Limb (tissue), 2 donors: ENCODE measurements around the gene MAP3K14.
A peak's percentile ranks its signal among the peaks of the same experiment; 100 is the strongest.

ENCODE experiments used
- DNase-seq, 2 donors: peaks; one replicate each; pipeline ENCODE4 v3.0.0-alpha.2; 2016; ENCODE audit errors: extremely low spot score in 2 of 2

Gene MAP3K14

GRCh38 chr17:45238155-45238774 lies 78.6 kb downstream of the MAP3K14 start:
- no peak for DNase-seq

DNA sequence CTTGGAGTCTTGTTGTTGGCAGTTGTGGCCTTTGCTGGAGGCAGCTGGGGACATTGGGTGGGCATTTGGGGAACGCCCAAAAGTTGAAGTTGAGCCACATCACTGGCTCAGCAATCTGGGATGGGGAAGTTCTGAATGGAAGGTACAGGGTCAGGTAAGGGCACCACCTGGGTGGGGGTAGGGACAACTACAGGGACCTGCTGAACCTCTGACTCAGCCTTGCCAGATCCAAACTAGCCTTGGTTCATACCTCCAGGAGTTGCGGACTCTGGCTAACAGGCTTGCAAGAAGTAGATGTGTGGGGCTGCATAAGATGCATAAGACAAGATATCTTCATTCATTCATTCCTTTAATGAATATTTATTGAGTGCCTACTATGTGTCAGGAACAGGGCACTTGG lies 79.1 kb downstream of the MAP3K14 start:
- DNase-seq = no peak

DNA sequence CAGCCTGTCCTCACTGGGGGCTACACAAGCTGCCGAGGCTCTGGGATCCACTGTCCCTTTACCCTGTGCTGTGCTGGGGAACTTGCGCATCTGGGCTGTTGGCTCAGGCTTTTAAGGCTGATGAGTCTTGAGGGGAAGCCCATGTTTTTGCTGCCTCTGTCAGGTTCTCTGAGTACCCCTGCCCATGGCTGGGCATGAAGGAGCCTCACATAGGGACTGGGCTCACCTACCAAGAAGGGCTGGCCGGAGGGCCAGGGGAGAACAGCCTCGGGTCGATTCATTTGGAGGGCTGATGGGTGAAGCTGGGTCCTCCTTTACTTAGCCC lies 80.6 kb downstream of the MAP3K14 start:
- DNase-seq = no peak

DNA sequence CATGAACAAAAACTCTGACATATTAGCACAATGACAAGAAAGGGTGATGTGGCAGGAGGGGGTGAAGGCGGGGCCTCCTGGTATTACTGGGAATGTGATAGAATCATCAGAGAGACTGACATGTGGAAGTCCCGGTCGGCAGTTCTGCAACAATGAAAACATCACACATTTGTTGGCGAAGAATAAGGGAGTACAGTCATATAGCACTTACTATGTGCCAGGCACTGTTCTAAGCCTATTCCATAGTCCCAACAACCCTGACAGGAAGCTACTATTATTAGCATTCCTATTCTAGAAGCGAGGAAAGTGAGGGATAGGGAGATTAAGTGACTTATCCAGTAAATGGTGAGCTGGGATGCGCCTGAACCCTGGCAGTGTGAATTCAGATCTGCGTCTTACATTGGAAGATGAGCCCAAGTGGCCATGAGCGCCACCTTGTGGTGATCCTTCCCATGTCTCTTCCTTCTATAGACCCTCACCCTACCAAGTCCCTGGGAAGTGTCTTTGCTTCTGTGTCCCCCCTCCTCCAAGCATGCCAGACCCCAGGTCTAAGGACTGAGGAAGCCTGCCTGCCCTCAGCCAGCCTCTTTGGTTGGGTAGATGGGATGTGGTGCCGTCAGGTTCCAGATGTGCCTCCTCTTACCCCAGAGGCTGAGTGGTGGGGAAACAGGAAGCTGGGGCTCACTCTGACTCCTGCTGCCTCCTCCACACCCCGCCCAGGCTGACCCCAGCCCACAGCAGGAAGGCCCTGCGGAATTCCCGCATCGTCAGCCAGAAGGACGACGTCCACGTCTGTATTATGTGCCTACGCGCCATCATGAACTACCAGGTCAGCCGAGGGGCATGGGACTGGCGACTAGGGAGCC lies 81.2 kb downstream of the MAP3K14 start:
- peak in 1 of 2 donors; percentile 72 for DNase-seq

DNA sequence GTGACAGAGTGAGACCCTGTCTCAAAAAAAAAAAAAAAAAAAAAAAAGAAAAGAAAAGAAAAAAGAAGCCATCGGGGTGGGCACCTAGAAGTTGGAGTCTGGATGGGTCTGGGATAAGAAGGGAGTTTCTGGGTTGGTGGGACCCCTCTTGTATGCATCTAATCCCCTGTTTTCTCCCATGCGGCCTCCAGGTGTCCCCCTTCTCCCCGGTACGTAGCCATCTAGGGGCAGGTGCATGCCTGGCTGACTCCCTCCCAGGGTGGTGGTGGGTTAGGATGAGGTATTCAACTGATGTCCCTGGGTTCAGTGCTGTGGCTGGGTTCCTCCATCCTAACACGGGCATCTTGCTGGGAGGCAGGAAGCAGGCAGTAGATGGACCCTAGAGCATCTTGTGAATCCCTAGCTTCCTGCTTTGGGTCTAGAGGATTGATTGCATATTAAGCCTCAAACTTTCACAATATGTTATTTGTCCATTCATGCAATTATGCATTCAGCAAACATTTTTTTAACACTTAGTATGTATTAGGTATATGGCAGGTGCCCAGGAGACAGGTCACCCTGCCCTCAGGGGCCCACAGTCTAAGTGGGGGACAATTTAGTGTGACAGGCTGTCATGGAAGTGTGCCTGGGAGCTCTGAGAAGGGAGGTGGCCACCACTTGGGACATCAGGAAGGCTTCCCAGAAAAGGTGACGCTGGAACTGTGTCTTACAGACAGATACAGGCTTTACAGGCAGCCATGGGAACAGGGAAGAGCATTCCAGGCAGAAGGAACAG lies 82.0 kb downstream of the MAP3K14 start:
- DNase-seq = no peak

DNA sequence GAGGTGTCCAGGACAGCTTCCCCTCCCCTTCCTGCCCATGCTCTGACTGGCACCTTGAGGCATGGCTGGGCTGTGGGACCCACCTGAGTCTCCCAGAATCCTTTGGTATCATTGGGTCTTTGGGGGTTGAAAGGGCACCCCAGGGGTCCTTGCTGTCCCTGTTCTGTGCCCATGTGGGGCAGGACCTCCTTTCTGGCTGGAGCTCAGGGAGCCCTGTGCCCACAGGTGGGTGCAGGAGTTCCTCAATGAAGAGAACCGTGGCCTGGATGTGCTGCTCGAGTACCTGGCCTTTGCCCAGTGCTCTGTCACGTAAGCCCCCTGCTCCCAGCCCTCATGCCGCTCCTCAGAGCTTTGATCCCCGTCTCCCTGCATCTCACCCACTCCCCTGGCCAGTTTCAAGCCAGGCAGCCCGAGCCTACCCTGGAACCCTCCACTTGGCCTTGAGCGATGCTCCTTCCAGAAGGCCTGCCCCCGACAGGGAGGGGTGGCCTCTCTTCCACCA lies 83.3 kb downstream of the MAP3K14 start:
- no peak for DNase-seq

DNA sequence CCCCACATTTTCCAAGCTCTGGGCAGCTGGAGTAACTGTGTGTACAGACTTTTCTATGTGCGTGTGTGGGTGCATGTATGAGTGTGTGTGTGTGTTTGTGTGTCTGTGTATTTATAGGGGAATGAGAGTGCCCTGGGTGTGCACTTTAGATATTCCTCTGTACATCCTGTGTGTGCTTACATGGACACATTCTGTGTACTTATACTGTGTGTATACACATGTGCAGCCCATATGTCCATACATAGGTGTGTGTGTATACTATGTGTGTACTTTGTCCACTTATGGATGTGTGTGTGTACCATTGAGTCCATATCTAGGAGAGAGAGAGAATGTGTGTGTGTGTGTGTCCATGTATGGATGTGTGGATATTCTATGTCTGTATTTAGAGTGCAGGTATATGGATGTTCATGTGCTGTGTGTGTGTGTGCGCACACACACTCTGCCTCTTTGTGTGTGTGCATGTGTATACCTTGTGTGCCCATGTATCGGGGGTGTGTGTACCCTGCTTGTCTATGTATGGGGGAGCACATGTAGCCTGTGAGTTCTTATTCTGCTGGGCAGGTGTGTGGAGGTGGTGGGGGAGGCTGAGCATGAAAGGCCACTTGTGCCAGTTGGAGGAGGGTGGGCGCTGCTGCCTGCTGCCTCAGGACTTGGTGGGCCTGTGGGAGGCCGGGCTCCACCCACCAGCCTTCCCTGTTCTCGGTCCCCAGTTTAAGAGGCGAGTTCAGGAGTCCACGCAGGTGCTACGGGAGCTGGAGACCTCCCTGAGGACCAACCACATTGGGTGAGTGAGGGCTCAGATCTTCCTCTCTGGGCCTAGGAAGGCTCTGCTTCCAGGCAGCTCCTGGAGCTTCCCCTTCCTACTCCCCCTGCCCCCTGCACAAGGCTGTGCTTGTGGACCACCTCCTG lies 84.1 kb downstream of the MAP3K14 start:
- DNase-seq = no peak

DNA sequence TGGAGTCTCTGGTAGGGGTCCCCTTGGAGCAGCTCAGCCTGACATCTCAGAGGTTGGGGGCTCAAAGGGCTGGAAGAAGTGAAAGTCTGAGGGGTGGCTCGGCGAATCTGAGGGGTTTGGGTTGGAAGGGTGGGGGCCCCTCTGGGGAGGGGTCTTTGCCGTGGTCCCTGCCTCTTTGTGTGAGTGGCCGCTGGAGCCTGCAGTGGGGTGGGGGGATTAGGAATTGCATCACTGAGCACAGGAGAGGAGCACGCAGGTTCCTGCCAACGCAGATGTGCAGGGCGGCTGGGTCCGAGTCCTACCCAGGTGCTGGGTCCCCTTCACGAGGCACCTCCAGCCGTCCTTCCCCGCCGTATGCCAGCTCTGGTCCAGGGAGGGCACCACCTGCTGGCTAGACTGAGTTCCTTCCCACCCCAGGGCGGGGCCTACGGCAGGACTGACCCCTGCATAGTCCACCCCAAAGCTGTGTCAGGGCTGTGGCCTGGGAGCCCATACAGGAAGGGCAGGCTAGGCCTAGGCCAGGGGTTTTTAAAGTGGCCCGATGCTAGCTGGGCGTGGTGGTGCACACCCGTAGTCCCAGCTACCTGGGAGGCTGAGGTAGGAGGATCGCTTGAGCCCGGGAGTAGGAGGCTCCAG lies 85.2 kb downstream of the MAP3K14 start:
- DNase-seq = no peak

DNA sequence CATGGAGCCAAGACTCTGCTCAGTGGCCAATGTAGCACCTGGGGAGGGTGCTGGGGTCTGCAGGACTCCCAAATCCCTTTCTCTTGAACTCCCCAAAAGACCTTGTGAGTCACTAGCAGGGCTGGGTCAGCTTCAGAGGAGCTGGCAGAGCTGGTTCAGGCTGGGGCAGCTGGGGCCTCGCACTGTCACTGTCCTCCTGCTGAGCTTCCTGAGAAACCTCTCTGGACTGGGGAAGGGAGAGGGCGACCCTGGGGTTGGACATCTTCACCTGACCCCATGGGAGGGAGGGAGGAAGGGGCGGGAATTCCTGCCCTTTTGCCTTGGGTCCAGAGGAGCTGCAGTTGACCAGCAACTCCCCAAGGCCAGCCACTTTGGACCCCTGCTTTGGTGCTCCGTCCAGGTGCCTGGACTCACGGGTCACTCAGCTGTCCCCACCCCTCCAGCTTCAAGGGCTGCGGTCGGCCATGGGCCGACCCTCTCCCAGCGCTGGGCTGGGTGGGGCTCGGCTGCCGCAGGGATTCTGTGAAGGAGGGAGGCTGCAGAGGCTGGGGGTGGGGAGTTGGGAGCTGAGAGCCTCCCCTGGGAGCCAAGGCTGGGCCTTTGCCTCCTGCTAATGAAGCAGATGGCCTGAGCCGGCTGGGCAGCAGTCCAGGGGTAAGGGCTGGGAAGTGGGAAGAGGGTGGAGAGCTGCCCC lies 85.9 kb downstream of the MAP3K14 start:
- no peak for DNase-seq

- DNase-seq = no peak
Observed at GRCh38 chr17:45230410-45230786, 86.4 kb downstream of the MAP3K14 start.

DNA sequence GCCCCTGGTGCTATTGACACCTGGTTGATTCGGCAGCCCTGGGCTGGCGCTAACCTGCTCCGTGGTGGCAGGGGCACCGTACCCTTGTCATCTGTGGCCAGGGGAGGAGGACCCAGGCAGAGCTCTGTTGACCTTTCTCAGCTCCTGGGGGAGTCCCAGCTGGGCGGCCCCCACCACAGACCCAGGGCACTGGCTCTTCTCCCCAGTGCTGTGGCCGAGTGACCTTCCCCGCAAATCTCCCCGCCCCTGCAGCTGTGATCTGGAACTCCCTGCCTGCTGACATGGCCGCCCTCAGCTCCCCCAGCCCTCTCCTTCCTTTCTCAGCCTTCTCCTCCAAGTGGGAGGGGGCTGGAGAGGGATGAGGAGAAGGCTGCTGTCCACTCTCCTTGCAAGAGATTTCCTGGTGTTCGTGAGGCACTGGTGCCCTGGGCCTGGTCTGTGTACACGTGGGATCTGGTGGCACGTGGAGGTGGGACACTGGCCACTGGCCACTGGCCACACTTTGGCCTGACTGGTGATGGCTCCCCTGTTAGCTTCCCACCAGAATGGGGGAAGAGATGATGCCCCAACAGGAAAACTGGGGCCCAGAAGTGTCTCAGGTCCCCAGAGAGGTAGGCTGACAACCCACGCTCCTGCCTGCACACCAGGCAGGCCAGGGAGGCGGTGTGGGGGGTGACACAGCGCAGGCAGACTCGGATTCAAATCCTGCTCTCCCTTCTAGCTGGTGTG lies 87.0 kb downstream of the MAP3K14 start:
- DNase-seq = no peak

- peak in 1 of 2 donors; percentile 63 for DNase-seq
Observed at GRCh38 chr17:45228763-45229539, 87.9 kb downstream of the MAP3K14 start.

GRCh38 chr17:45227926-45228762 lies 88.7 kb downstream of the MAP3K14 start:
- no peak for DNase-seq

DNA sequence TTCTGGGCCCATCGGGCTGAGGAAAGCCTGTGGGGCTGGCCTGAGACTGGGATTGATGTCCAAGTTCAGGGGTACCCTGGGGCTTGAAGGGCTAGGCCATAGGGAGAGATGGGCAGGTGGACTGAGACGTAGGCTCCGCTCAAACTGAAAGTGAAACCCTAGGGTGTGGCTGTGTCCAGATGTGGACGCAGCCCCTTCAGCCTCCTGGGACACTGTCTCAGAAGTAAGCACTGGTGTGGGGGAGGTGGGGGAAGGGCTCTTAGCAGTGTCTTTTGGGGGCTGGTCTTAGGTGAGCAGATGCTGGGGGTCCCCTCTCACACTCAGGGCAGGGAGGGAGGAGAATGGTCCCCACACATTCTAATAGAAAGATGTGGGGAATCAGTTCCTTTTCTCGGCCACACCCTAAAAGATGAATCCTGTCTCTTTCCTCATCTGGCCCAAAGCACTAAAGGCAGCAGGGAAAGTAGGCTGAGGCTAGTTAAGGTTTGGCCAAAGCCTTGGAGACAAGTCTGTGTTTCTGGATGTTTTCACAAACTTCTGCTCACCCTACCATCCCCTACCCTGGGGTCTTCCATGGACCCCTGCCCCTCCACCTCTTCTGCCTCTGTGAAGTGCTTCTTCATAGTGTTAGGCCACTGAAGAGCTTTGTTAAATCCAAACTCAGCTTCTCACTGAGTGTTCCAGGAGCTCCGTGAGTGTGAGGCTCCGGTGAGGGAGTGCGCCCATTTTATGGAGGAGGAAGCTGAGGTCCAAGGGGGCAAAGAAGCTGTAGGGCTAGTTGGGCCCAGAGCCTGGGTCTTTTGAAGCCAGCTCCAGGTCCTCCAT lies 89.5 kb downstream of the MAP3K14 start:
- no peak for DNase-seq

DNA sequence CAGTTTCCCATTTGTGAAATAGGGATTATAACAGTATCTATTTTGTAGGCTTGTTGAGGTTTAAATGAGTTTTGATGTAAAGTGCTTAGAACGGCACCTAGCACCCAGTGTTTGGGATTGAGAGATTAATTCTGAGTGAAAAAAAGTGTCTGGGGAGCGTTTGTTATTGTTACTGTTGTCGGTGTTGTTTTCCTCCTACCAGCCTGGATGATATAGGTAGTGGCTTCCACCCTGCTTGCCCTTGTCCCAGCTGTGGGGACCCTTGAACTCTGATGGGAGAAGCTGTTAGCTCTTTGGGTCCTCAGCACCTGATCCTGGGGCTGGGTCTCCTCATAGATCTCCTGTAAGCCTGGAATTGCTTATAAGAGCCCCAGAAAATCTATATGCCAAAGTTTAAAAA lies 90.2 kb downstream of the MAP3K14 start:
- DNase-seq = no peak

DNA sequence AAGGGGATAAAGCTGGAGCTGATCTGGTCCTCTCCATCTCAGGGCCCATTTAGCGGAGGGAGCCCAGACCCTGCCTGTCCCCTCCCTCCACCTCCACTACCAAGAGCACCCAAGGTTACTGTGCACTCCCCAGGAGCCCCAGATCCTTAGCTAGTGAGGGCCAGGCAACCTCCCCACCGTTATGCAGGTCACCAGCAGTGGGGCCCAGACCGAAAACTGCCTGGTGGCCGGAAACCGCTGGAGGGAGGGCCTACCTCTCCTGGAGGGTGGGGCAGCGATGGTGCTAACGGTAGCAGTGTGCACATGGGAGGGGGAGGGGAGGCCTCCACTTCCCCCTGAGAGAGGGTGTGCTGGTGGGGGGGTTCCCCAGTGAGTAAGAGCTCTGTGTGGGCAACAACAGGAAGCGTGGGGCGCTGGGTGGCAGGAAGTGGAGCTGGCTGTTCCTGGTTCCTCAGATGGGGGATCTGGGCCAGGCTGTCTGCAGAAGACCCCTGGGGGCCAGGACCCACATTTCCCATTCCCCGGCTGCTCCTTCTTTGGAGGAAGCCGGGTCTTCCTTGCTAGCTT lies 90.8 kb downstream of the MAP3K14 start:
- DNase-seq = no peak
